Measurements from ENCODE around the gene APOL3.

DNA sequence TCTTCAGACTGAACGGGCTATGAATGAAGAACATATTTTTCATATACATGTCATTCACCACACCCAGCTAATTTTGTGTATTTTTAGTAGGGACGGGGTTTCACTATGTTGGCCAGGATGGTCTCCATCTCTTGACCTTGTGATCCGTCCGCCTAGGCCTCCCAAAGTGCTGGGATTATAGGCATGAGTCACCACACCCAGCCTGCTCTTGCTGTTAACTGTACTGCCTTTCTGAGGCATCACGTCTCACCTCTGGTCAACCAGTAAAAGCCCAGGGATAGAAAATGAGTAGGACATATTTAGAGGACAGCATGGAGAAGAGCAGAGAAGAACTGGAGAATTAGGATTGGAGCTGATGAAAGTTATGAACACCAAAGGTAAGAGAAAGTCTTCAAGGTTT, 55.6 kb downstream of the APOL3 start:
- TF ChIP-seq, protein P1, sequence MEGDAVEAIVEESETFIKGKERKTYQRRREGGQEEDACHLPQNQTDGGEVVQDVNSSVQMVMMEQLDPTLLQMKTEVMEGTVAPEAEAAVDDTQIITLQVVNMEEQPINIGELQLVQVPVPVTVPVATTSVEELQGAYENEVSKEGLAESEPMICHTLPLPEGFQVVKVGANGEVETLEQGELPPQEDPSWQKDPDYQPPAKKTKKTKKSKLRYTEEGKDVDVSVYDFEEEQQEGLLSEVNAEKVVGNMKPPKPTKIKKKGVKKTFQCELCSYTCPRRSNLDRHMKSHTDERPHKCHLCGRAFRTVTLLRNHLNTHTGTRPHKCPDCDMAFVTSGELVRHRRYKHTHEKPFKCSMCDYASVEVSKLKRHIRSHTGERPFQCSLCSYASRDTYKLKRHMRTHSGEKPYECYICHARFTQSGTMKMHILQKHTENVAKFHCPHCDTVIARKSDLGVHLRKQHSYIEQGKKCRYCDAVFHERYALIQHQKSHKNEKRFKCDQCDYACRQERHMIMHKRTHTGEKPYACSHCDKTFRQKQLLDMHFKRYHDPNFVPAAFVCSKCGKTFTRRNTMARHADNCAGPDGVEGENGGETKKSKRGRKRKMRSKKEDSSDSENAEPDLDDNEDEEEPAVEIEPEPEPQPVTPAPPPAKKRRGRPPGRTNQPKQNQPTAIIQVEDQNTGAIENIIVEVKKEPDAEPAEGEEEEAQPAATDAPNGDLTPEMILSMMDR (conservative IDR thresholded peaks at IDR 0.05 in 1 of 2, IDR thresholded peaks at IDR 0.05 in 1 of 2; ENCODE audit: extremely low read depth in 1 of 2, insufficient read depth in 1 of 2, low read depth in 1 of 2, low read length in 2 of 2), result no peak
- no peak for TF ChIP-seq EZH2 (IDR thresholded peaks at IDR 0.05; ENCODE audit: borderline replicate concordance, low read length)

All from mammary epithelial cell (primary cell).